Astrocyte (in vitro differentiated cells and primary cell): ENCODE data around the gene HECTD2. TPM values are rescaled to one million over a fixed set of nuclear protein-coding genes. Genes with fewer than 3 reads are reported as not detected.

Experiments
- DNase-seq: peaks from one replicate; pipeline ENCODE4 v3.0.0-alpha.2; 2010; ENCODE audit warnings: low read depth
- FAIRE-seq: peaks from 2 replicates; lab custom pipeline; 2011; peaks lifted over from hg19 to GRCh38; lab: Jason Lieb, UNC
- H2AFZ ChIP-seq: 2 replicates; pipeline ENCODE4 v1.6.0; 2012; ENCODE audit warnings: low read depth, low read length, inconsistent platforms
- H3K27ac ChIP-seq: 2 replicates; pipeline ENCODE4 v1.5.1; 2011; ENCODE audit warnings: low read depth, low read length, inconsistent platforms
- H3K27me3 ChIP-seq: 2 replicates; pipeline ENCODE4 v1.6.0; 2011; ENCODE audit warnings: low read length, inconsistent platforms; ENCODE audit not compliant: insufficient read depth
- H3K36me3 ChIP-seq: 2 replicates; pipeline ENCODE4 v1.5.1; 2011; ENCODE audit warnings: low read length, inconsistent platforms; ENCODE audit not compliant: insufficient read depth
- H3K4me1 ChIP-seq: 2 replicates; pipeline ENCODE4 v1.5.1; 2011; ENCODE audit warnings: low read length, inconsistent platforms; ENCODE audit not compliant: insufficient read depth
- H3K4me2 ChIP-seq: 2 replicates; pipeline ENCODE4 v1.6.0; 2012; ENCODE audit warnings: low read length, inconsistent platforms
- H3K4me3 ChIP-seq: 2 replicates; pipeline ENCODE4 v1.5.1; 2011; ENCODE audit warnings: low read depth, mild to moderate bottlenecking, low read length, inconsistent platforms; ENCODE audit not compliant: insufficient read depth
- H3K79me2 ChIP-seq: 2 replicates; pipeline ENCODE4 v1.6.0; 2012; ENCODE audit warnings: mild to moderate bottlenecking, low read length, inconsistent platforms; ENCODE audit not compliant: insufficient read depth
- H3K9ac ChIP-seq: 2 replicates; pipeline ENCODE4 v1.6.0; 2012; ENCODE audit warnings: mild to moderate bottlenecking, low read length, inconsistent platforms
- H3K9me3 ChIP-seq: 2 replicates; pipeline ENCODE4 v1.5.1; 2012; ENCODE audit warnings: low read depth, mild to moderate bottlenecking, low read length, inconsistent platforms; ENCODE audit not compliant: insufficient read depth
- H4K20me1 ChIP-seq: 2 replicates; pipeline ENCODE4 v1.6.0; 2012; ENCODE audit warnings: low read length, inconsistent platforms; ENCODE audit not compliant: insufficient read depth
- H3K27ac Mint-ChIP-seq: one replicate; pipeline ENCODE4 v1.8.0; 2021; ENCODE audit warnings: mild to moderate bottlenecking, mixed read lengths; ENCODE audit not compliant: unreplicated experiment
- H3K27me3 Mint-ChIP-seq: one replicate; pipeline ENCODE4 v1.8.0; 2021; ENCODE audit warnings: low read depth, mixed read lengths; ENCODE audit not compliant: unreplicated experiment
- H3K36me3 Mint-ChIP-seq: one replicate; pipeline ENCODE4 v1.8.0; 2021; ENCODE audit warnings: low read depth, mixed read lengths; ENCODE audit not compliant: unreplicated experiment
- H3K4me1 Mint-ChIP-seq: one replicate; pipeline ENCODE4 v1.8.0; 2021; ENCODE audit warnings: low read depth, mixed read lengths; ENCODE audit not compliant: unreplicated experiment
- H3K4me3 Mint-ChIP-seq: one replicate; pipeline ENCODE4 v1.8.0; 2021; ENCODE audit warnings: mild to moderate bottlenecking, moderate library complexity, mixed read lengths; ENCODE audit not compliant: unreplicated experiment
- H3K9me3 Mint-ChIP-seq: one replicate; pipeline ENCODE4 v1.8.0; 2021; ENCODE audit warnings: mild to moderate bottlenecking, mixed read lengths; ENCODE audit not compliant: unreplicated experiment
- CTCF ChIP-seq: IDR thresholded peaks from 2 replicates; pipeline ENCODE4 v1.5.1; 2011; ENCODE audit warnings: low read depth, mild to moderate bottlenecking, inconsistent platforms, low read length, moderate library complexity; ENCODE audit not compliant: insufficient read depth
- EZH2 ChIP-seq: IDR thresholded peaks from 2 replicates; pipeline ENCODE4 v1.6.1; 2012; ENCODE audit warnings: mild to moderate bottlenecking, low read length, inconsistent platforms; ENCODE audit not compliant: insufficient read depth
- total RNA-seq: library from RNA; stranded (reverse); gene quantifications from 2 replicates; pipeline ENCODE4 v1.2.1, GENCODE V29; 2021

The HECTD2 gene
- total RNA-seq, 1 donor from 2014 or later, result 11.9 TPM

DNA sequence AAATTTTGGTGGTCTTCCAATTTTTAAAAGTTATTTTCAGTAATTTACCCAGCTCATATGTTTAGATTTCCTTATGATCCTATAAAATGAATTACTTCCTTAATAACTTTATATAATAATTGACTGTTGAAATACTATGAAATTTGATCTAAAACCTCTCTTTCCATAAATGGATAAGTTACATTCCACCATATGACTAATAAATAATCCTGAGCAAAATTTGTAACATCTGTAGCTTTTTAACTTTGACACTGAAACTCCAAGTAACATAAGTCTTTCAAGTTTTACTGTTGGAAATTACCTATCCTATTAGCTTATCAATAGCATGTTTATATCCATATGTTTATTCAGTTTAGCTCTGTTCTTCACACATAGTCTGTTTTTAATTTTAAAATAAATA, 85.3 kb downstream of the HECTD2 start:
- no peak overlapping the region for H3K4me3 ChIP-seq
- Mint-ChIP-seq H3K27me3 (no peaks in the 10 kb centered on the region), H3K4me3 (no peak overlapping the region), H3K27ac (no peak overlapping the region), H3K9me3 (no peaks in the 10 kb centered on the region), H3K4me1 (peaks cover 5% of the 10 kb centered on the region), H3K36me3 (no peaks in the 10 kb centered on the region)
- no peak overlapping the region for H3K4me2 ChIP-seq
- no peak overlapping the region for H3K27ac ChIP-seq
- DNase-seq (no peak), FAIRE-seq (no peak)
- H4K20me1 ChIP-seq, result no peaks in the 10 kb centered on the region
- no peak for TF ChIP-seq CTCF
- no peak for TF ChIP-seq EZH2
- H3K27me3 ChIP-seq, result no peaks in the 10 kb centered on the region
- no peak overlapping the region for H3K9ac ChIP-seq
- H3K4me1 ChIP-seq, result no peaks in the 10 kb centered on the region
- H3K36me3 ChIP-seq, result peaks cover 6% of the 10 kb centered on the region
- H3K79me2 ChIP-seq, result no peaks in the 10 kb centered on the region
- H3K9me3 ChIP-seq, result no peaks in the 10 kb centered on the region
- H2AFZ ChIP-seq, result no peak overlapping the region

DNA sequence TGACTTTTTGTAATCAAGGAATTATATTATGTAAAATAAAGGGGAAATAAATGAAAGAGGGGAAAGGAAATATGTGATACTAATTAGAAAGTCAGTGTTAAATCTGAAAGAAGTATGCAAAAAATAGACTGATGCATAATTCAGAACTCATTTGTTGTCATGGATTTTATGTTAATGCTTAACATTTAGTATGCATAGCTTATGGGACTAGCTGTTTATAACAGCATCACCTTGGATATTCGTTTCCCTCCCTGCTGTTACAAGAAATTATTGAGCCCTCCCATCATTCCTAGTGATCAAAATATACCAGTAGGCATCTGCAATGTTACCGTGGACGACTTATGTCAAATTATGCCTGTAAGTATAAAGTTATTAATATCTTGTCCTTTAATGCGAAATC, 85.9 kb downstream of the HECTD2 start:
- DNase-seq, result no peak
- Histone ChIP-seq H3K4me2 (no peak overlapping the region), H3K9ac (no peak overlapping the region), H3K27ac (no peak overlapping the region), H2AFZ (no peak overlapping the region), H3K36me3 (peaks cover 6% of the 10 kb centered on the region), H3K79me2 (no peaks in the 10 kb centered on the region), H3K4me1 (no peaks in the 10 kb centered on the region), H4K20me1 (no peaks in the 10 kb centered on the region), H3K27me3 (no peaks in the 10 kb centered on the region), H3K4me3 (no peak overlapping the region), H3K9me3 (no peaks in the 10 kb centered on the region)
- no peaks in the 10 kb centered on the region for H3K9me3 Mint-ChIP-seq
- H3K4me3 Mint-ChIP-seq, result no peak overlapping the region
- H3K27ac Mint-ChIP-seq, result no peak overlapping the region
- no peaks in the 10 kb centered on the region for H3K27me3 Mint-ChIP-seq
- FAIRE-seq, result no peak
- H3K36me3 Mint-ChIP-seq, result no peaks in the 10 kb centered on the region
- H3K4me1 Mint-ChIP-seq, result peaks cover 5% of the 10 kb centered on the region
- no peak for TF ChIP-seq EZH2
- no peak for TF ChIP-seq CTCF

GRCh38 chr10:91511549-91512330, 101.6 kb downstream of the HECTD2 start:
- H3K4me3 ChIP-seq, result no peak overlapping the region
- H3K4me1 Mint-ChIP-seq, result peaks cover 18% of the 10 kb centered on the region
- no peaks in the 10 kb centered on the region for H3K79me2 ChIP-seq
- no peaks in the 10 kb centered on the region for H3K9me3 ChIP-seq
- H3K27me3 Mint-ChIP-seq, result no peaks in the 10 kb centered on the region
- no peaks in the 10 kb centered on the region for H3K9me3 Mint-ChIP-seq
- no peak overlapping the region for H2AFZ ChIP-seq
- H3K27ac ChIP-seq, result peak overlapping the region; percentile 56
- H4K20me1 ChIP-seq, result no peaks in the 10 kb centered on the region
- H3K4me2 ChIP-seq, result peak overlapping the region; percentile 56
- peaks cover 4% of the 10 kb centered on the region for H3K36me3 ChIP-seq
- H3K4me3 Mint-ChIP-seq, result no peak overlapping the region
- H3K27ac Mint-ChIP-seq, result peak overlapping the region; percentile 98
- no peak for TF ChIP-seq CTCF
- no peak for TF ChIP-seq EZH2
- peaks cover 7% of the 10 kb centered on the region for H3K4me1 ChIP-seq
- no peaks in the 10 kb centered on the region for H3K27me3 ChIP-seq
- peak; percentile 96 for DNase-seq
- peak overlapping the region; percentile 40 for H3K9ac ChIP-seq
- peak; percentile 99 for FAIRE-seq
- peaks cover 3% of the 10 kb centered on the region for H3K36me3 Mint-ChIP-seq
